IPS-NIHi11 (cell line): ENCODE data around the gene VSNL1.

Experiments
- DNase-seq: peaks from one replicate; pipeline ENCODE4 v3.0.0; 2012; ENCODE audit warnings: mixed read lengths, low spot score

VSNL1 gene

DNA sequence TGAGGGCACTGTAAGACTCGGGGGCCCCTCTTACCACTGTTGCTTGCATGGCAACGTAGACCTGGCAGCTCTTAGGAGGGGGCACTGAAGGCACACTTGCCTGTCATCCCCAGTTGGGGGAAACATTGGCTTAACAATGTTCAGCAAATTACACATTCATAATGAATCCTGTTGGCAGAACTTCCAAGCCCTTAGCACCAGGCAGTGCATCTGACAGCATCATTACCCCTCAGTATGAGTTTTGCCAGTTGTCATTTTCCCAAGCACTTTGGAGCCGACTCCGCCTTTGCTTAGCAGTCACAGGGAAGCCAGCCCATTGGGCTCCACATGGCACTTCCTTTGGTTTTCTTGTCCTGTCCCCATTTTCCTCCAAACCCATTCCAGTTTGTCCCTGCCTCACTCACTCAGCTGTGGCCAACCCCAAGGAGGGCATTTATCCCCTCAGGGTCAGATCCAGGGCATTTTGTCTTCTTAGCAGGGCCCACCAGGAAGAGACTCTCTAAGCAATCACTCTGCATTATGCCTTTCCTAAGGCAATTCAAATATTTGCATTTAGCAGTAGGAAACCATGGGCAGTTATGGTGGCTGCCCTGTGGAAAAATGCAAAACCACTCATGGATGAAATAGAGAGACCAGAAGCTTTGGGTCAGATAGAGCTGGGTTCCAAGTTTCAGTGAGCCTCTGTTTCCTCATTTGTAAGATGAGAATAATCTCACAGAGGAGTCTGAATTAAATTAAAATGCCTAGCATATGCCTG, 73.9 kb downstream of the VSNL1 start:
- DNase-seq: no peak

DNA sequence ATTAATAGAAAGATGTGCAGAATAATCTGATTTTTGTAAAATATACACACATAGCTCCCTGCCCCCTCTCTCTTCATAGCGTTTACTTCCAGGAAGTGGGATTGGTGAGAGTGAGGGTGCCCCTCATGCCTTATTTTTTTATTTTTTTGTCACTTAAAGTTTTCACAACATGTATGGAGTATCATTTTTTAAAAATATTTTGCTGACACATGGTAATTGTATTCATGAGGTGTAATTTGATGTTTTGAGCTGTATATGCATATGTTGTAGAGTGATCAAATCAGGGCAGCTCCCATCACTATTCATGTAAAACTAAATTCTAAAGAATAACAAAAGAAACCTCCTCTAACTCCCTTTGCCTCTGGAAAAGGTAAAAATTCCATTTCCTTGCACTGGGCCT, 74.7 kb downstream of the VSNL1 start:
- no peak for DNase-seq

DNA sequence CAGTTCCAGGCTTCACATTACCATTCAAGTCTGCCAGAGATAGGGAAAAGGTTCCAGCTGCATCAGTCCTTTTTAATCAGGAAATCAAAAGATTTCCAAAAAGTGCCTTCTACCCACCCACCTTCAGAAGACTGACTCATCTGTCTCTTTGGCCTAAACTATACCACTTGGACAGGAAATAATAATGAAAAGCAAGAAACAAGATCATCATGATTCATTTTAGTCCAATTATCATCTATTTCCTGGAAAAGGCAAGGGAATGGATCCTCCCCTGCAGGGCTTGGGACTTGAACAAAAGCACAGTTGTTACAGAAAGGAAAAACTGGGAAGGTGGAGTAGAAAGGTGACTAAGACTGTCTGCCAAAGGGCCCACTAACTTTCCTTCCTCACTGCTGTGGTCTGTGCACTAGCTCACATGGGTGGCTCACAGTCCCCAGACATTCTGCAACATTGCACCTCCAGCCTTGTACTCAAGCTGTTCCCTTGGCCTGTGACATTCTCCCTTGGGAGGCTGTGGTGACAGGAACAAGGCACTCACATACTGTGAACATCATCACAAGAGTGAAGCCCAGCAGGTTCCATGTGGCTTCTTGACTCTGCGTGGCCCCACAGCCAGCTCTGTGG, 75.3 kb downstream of the VSNL1 start:
- DNase-seq: no peak

DNA sequence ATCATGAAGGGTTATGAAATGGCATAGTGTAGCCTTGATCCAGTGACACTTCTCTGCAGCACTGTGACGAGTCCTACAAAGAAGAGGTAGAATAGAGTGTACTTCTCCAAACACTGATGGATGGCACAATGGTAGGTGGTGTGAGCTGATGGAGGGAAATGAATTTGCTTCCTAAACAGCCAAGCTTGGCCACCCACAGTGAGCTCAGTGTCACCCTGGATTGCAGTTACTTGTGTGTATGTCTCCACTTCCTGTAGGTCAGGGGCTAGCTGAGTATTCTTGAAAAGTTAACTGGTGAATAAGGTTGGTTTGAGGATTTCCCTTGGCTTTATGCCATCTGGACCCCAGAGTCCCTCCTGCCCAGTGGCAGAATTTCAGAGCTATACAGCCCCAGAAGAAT, 75.9 kb downstream of the VSNL1 start:
- no peak for DNase-seq

DNA sequence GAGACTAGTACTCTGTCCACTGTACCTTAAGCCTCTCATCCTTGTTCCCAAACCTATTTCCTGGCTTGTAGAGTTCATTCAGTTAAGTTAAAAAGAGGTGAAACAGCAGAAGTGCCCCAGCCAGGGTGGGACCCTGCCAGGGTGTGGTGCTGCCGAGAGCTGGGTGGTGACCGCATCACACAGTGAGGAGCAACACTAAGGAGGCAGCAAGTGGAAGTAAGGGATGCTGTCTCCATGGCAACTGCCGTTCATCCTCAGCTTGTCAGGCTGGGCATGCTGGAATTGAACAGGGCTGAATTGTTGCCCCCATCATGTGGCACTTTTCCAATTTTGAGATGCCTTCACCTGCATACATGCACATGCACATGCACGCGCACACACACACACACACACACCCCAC, 77.0 kb downstream of the VSNL1 start:
- no peak for DNase-seq

DNA sequence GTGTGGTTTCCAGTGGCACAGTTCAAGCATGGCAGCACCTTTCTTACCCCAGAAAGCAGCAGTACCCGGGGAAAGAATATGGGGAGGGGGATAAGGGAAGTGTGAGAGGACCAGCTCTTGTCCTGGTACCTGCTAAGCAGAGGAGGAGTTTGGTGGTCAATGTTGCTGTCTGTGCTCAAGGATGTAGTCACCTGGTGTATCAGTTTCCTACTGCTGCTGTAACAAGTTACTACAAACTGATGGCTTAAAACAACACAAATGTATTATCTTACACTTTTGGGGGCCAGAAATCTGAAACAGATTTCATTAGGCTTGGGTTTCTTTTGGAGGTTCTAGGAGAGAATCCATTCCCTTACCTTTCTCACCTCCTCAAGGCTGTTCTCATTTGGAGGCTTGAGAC, 77.5 kb downstream of the VSNL1 start:
- DNase-seq: no peak

DNA sequence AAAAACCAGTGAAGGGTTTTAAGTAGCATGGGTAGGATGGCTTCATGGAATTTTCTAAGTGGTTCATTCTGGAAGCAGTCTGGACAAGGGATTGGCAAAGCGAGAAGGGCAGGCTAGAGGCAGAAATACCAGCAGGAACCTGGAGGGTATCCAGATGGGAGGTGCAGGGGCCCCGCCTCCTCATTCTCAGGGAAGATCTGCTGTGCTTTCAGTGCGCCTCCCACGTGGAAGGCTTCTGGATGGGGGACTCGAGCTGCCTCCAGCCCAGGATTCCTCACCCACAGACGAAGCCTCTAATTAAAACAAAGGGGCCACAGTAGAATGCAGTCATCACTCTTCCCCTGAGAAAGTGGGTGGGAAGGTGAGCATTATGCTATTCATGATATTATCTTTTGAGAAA, 79.8 kb downstream of the VSNL1 start:
- peak; percentile 58 for DNase-seq

DNA sequence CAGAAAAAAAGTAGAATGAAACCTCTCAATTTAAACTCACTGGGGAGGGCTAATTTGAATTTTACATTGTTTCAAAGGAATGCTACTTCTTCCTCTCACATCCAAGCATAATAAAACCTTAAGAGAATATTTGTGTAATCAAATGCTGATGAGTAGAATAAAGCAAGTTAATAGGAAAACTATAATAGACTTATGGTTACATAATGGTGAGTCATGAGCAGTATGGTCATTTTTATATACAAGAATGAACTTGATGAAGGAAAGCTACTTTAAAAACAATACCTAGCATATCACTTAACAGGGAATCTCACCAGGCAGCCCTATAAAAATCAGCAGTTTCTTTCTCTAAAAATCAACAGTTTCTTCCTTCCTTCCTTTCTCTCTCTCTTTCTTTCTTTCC, 80.3 kb downstream of the VSNL1 start:
- no peak for DNase-seq

DNA sequence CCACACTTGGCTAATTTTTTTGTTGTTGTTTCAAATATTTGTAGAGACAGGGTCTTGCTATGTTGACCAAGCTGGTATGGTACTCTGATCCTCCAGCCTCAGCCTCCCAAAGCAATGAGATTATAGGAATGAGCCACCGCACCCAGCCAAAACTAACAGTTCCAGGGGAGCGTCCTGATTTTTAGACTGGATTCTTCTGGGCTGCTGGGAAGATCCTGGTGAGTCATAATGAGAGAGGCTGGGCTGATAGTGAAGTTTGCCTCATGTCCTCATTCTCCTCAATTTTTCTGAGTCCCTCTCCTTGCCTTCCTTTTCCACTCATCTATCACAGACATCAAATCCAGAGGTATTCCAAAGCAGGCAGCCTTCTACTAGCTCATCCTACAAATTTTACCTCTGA, 81.3 kb downstream of the VSNL1 start:
- DNase-seq: no peak

DNA sequence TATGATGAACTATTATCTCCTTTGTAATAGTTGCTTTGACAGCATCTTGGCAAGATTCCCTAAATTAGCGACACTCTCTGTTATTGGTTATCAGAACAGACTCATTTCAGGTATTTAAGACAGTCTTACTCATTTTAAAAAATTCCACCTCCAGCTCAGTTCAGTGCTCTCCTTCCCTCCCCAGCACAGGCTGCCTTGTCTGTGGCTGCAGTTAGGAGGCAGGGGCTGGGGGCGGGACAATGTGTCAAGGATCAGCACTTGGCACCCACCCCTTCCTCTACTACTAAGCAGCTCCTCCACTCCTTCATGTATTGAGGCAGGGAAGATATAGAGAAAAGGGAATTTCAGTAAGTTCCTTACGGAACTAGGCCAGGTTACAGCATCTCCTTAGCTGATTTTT, 85.0 kb downstream of the VSNL1 start:
- no peak for DNase-seq

DNA sequence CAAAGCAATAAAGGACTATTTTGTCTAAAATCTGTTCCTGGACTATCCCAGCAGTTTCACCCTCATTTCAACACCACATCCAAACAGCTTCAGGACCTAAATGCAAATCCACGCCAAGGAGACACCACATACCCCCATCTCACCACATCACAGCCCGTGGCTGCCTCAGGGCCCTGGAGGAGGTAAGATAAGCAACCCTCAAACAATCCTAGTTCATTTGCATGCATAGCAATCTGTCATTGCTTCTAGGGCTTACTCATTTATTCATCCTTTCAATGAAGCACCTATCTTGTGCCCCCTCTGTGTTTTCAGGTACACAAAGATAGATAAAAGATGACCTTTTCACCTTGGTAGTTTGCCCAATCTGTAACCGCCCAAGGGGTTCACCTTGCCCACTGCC, 86.5 kb downstream of the VSNL1 start:
- DNase-seq: no peak

DNA sequence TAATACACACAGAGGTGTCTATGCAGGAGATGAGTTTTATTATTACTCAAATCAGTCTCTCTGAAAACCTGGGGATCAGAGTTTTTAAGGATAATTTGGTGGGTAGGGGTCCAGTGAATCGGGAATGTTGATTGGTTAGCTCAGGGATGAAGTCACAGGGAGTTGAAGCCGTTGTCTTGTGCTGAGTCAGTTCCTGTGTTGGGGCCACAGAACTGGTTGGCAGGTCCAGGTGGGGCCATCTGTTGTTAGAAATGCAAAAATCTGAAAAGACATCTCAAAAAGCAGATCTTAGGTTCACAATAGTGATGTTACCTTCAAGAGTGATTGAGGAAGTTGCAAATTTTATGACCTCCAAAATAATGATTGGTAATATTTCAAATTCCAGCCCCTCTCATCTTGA, 86.9 kb downstream of the VSNL1 start:
- no peak for DNase-seq

DNA sequence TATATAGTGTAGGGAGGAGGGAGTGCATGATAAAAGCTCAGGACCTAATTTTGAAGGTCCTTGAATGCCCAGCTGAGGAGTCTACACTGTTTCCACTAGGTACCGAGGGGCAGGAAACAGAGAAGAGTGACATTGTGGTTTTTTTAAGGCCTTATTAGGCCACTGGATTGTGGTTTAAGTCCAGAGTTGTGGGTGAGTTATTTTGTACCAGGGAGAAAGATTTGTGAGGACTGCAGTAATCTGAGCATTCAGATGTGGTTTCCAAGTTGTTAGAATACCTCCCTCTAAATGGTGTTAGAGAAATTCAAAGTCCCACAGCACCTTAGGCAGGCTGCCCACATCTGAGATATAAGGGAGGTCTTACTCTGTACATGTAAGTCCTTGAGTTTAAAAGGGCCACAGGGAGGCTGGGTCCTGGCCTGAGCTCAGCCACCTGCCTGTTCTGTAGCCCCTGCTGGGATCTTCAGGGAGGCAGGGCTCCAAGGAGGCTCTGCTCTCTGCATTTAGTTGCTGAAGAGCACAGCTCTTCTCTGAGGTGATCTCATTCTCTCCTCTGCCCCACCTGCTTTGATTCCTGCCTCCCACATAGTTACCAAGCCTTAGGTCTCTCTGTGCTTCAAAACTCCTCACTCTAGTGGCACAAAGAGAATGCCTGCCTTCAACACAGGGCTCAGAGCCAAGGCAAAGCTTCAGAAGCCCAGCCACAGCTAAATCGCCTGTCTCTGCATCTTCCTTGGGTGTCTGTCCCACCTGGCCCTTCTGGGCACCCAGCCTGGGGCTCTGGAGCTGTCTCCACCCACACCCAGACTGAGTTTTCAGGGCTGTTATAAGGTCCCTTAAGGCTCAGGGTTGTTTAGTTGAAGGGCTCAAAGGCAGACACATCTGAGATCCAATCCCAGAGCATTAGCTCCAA, 88.1 kb downstream of the VSNL1 start:
- DNase-seq: no peak

DNA sequence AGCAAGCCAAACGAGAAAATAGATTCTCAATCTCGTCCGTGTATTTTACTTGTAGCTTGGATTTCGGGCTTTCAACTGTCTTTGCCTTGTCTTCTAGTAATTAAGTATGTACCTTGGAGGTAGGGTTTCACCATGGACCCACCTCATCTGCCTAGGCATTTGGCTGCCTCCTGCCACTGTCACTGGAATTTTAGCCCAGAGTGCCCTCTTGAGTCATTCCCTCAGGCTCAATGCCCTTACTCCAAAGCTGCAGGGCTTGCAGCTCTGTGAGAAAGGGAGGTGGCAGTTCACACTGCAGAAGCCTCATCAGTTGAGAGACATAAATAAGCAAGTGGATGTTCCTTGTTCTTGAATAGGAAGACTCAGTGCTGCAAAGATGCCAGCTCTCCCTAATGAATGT, 89.6 kb downstream of the VSNL1 start:
- no peak for DNase-seq

DNA sequence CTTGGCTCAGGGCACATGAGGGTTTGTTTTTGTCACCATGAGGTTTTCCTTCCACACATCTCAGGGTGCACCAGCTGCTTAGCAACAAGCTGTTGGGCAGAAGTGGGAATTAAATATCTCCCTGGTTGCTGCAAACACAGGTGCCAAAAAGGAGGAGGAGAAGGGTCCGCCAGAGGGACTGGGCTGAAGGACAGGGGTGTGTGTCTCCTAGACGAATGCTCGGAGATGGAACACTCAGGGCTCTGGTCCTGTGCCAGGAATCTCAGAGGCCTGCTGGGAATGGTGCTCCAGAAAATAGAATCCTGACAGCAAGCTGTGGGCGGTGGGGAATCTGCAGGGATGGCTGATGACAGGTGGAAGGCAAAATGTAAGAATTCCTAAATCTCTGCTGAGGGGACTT, 94.5 kb downstream of the VSNL1 start:
- DNase-seq: no peak

DNA sequence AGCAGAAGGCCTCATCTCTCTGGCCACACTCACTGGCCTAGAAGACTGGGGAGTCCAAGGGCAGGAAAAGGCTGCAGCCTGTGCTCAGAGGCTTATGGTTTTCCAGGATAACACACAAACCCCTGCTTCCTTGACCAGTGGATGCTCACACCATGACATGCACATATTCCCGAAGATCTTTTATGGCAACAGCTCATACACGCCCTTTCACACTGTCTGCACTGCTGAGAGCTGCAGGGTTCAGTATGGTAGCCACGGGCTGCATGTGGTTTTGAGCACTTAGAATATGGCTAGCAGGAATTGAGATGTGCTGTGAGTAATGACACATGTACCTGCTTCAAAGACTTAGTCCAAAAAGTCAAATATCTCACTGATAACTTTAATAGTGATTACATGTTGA, 95.8 kb downstream of the VSNL1 start:
- no peak for DNase-seq

DNA sequence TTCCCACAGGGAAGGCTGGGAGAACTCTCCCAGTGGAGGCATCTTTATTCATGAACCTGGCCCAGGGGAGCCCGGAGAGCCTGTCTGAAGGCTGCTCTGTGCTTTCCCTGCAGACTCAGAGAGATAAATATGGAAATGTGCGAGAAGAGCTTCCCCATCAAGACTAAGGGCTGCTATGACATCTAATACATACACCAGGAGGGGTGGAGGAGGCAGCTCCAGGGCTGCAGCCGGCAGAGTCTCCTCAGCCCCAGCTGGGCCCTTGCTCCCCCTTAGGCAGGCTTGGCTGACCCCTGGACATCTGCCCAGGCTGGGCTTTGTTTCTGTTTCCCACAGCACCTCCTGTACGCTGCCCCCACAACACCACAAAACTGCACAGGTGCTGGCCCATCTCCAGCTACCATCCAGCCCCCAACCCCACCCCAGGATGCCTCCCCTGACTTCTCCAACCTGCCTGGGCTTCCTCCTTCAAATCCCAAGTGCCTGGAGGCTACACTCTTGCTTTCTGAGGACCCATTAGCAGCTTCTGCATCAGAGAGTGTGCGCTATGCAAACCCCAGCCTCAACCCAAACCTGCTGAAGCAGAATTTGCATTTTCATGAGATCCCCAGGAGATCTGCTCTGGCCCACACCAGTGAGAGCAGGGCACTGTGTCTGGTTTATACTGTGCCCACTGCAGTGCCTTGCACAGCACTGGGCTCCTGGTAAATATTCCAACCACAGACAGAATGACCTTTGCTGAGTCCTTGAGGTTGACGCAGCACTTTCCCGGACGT, 96.8 kb downstream of the VSNL1 start:
- peak; percentile 31 for DNase-seq

DNA sequence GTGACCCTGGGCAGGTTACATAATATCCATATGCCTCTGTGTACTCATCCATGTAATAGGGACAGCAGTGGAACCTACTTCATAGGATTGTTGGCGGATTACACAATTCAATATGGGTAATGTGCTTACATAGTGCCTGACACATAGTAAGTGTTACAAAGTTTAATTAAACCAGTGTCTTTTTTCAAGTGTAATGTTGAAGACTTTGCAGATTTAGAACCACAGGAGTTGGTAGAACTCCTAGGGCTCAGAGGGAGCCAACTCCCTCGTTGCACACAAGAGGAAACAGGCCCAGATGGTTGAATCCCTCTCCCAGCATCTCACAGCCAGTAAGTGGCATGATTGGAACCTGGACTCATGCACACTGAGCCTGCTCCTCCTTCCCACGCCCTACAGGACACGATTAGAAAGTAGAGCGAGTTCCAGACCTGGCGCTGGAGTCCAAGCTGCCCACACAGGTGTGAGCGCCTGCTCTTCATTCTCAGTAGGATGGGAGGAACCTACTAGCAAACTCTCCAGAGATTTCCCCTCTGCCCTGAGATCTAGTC, 97.8 kb downstream of the VSNL1 start:
- DNase-seq: no peak

DNA sequence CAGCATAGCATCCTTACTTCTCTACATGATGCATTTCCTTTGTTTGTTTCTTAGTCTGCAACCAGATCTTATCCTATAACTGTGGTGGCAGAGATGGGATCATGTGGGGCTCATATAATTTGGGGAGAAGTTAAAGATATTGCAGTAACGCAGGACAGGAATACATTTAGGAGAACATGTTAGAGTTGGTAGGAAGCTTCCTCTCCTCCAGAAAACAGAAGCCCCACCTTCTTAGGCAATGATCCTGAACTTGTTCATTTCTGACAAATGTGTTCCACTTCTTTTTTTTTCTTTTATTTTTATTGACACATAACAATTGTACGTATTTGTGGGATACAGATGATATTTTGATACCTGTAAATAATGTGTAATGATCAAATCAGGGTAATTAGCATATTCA, 99.9 kb downstream of the VSNL1 start:
- no peak for DNase-seq

DNA sequence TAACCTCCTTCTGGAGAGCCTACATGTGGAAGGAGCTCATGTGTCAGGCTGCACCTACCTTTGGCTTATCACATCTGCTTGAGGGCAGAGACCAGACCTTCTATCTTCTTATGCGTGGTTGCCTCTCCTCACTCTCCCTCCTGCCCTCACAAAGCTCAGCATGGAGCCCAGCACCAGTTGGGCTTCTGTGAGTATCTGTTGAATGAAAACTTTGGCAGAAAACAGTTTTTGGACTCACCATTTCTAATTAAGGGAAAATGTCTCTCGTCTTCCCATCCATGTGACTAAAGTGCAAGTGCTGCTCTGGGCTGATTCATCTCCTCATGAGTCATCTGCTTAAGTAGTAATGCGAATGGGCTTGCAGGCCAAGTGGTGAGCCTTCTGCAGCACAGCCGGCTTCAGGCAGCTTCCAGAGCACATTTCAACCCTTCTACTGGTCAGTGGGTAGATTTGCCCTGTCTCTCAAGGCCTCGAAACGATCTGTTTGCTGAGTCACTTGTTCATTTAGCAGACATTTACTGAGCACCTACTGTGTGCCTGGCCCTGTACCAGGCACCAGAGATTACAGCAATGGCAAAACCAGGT, 102.6 kb downstream of the VSNL1 start:
- DNase-seq: peak; percentile 29

DNA sequence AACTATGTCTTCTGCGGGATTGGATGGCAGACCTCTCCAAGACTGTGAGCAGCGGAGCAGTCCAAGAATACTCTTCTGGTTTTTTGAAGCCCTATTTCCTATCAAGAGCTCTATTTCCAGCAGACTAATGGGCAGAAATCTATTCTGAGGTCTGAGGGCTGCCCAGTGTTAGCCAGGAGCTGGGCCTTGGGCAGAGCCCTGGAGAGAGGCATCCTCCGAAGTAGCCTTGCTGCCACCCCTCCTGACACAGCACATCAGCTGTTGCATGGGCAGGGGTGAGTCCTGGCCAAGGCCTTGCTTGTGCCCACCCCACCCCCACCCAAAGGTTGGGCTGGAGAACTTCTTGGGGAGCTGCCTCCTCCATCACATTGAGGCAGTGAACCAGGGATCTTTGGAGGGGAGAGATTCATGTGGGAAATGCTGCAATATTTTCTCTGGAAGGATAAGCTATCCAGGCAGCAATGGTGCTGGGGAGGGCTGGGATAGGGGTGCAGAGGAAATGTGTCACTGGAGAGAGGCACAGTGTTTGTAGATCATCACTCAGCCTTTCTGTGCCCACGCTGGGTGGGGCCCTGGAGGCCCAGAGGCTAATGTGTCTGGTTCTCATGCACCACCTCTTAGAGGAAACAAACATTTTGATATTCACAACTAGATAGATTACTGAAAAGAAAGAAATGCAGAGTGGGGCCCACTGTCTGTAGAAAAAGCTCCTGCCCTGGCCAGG, 104.7 kb downstream of the VSNL1 start:
- DNase-seq: no peak
